ENCODE data around the gene GPHN.

GPHN gene

GRCh38 chr14:67158566-67158965 is 650.6 kb downstream of the GPHN start:
- FAIRE-seq (no peak), DNase-seq (ENCODE audit: insufficient read length, low spot score) (no peak)
- TF ChIP-seq TAF1 (IDR thresholded peaks at IDR 0.05; ENCODE audit: low read depth, low read length) (no peak), POLR2A (IDR thresholded peaks at IDR 0.05; ENCODE audit: low read depth, low read length) (no peak)

GRCh38 chr14:67162385-67162784 is 654.4 kb downstream of the GPHN start:
- TF ChIP-seq SPI1 (IDR thresholded peaks at IDR 0.05; ENCODE audit: low read depth, low read length) (no peak), TAF1 (IDR thresholded peaks at IDR 0.05; ENCODE audit: low read depth, low read length) (no peak), POLR2AphosphoS5 (IDR thresholded peaks at IDR 0.05; ENCODE audit: low read depth, low read length) (no peak), POLR2A (IDR thresholded peaks at IDR 0.05; ENCODE audit: low read depth, low read length) (no peak), PAX5 (IDR thresholded peaks at IDR 0.05; ENCODE audit: insufficient read depth, low read length, severe bottlenecking) (no peak), POU2F2 (IDR thresholded peaks at IDR 0.05; ENCODE audit: low read depth, low read length) (no peak)
- DNase-seq (ENCODE audit: insufficient read length, low spot score) (no peak), FAIRE-seq (no peak)

GRCh38 chr14:67166450-67166853 is 658.5 kb downstream of the GPHN start:
- DNase-seq (ENCODE audit: insufficient read length, low spot score) (no peak), FAIRE-seq (no peak)
- TF ChIP-seq TAF1 (IDR thresholded peaks at IDR 0.05; ENCODE audit: low read depth, low read length) (no peak), PAX5 (IDR thresholded peaks at IDR 0.05; ENCODE audit: insufficient read depth, low read length, severe bottlenecking) (no peak)

- no peak for FAIRE-seq
Observed at GRCh38 chr14:67167420-67168109, 659.6 kb downstream of the GPHN start.

GRCh38 chr14:67168110-67168441 is 660.1 kb downstream of the GPHN start:
- FAIRE-seq (no peak), DNase-seq (ENCODE audit: insufficient read length, low spot score) (no peak)
- TF ChIP-seq SPI1 (IDR thresholded peaks at IDR 0.05; ENCODE audit: low read depth, low read length) = no peak
- no peak for TF ChIP-seq POU2F2 (IDR thresholded peaks at IDR 0.05; ENCODE audit: low read depth, low read length)
- TF ChIP-seq POLR2AphosphoS5 (IDR thresholded peaks at IDR 0.05; ENCODE audit: low read depth, low read length) = no peak

More at GRCh38 chr14:67167420-67168109, 659.6 kb downstream of the GPHN start:
- TF ChIP-seq PAX5 (IDR thresholded peaks at IDR 0.05; ENCODE audit: insufficient read depth, low read length, severe bottlenecking) (no peak), TAF1 (IDR thresholded peaks at IDR 0.05; ENCODE audit: low read depth, low read length) (no peak), SPI1 (IDR thresholded peaks at IDR 0.05; ENCODE audit: low read depth, low read length) (no peak), POU2F2 (IDR thresholded peaks at IDR 0.05; ENCODE audit: low read depth, low read length) (no peak), POLR2AphosphoS5 (IDR thresholded peaks at IDR 0.05; ENCODE audit: low read depth, low read length) (no peak), POLR2A (IDR thresholded peaks at IDR 0.05; ENCODE audit: low read depth, low read length) (no peak)
- DNase-seq (ENCODE audit: insufficient read length, low spot score) = no peak

GRCh38 chr14:67170660-67171059 is 662.7 kb downstream of the GPHN start:
- DNase-seq (ENCODE audit: insufficient read length, low spot score) = no peak

GRCh38 chr14:67172056-67172455 is 664.1 kb downstream of the GPHN start:
- FAIRE-seq (no peak), DNase-seq (ENCODE audit: insufficient read length, low spot score) (no peak)
- TF ChIP-seq TAF1 (IDR thresholded peaks at IDR 0.05; ENCODE audit: low read depth, low read length) = no peak
- TF ChIP-seq POLR2AphosphoS5 (IDR thresholded peaks at IDR 0.05; ENCODE audit: low read depth, low read length) = no peak
- TF ChIP-seq SPI1 (IDR thresholded peaks at IDR 0.05; ENCODE audit: low read depth, low read length) = no peak

More at GRCh38 chr14:67170660-67171059, 662.7 kb downstream of the GPHN start:
- peak; percentile 57 for FAIRE-seq
- TF ChIP-seq POLR2AphosphoS5 (IDR thresholded peaks at IDR 0.05; ENCODE audit: low read depth, low read length) (no peak), POLR2A (IDR thresholded peaks at IDR 0.05; ENCODE audit: low read depth, low read length) (no peak), SPI1 (IDR thresholded peaks at IDR 0.05; ENCODE audit: low read depth, low read length) (no peak), TAF1 (IDR thresholded peaks at IDR 0.05; ENCODE audit: low read depth, low read length) (no peak), PAX5 (IDR thresholded peaks at IDR 0.05; ENCODE audit: insufficient read depth, low read length, severe bottlenecking) (no peak), POU2F2 (IDR thresholded peaks at IDR 0.05; ENCODE audit: low read depth, low read length) (no peak)

- FAIRE-seq (no peak), DNase-seq (ENCODE audit: insufficient read length, low spot score) (no peak)
- TF ChIP-seq PAX5 (IDR thresholded peaks at IDR 0.05; ENCODE audit: insufficient read depth, low read length, severe bottlenecking) = no peak
- TF ChIP-seq POLR2A (IDR thresholded peaks at IDR 0.05; ENCODE audit: low read depth, low read length) = no peak
- TF ChIP-seq POLR2AphosphoS5 (IDR thresholded peaks at IDR 0.05; ENCODE audit: low read depth, low read length) = no peak
- TF ChIP-seq SPI1 (IDR thresholded peaks at IDR 0.05; ENCODE audit: low read depth, low read length) = no peak
- TF ChIP-seq TAF1 (IDR thresholded peaks at IDR 0.05; ENCODE audit: low read depth, low read length) = no peak
- TF ChIP-seq POU2F2 (IDR thresholded peaks at IDR 0.05; ENCODE audit: low read depth, low read length) = no peak
Observed at GRCh38 chr14:67172520-67172919, 664.6 kb downstream of the GPHN start.

GRCh38 chr14:67173719-67174118 is 665.8 kb downstream of the GPHN start:
- FAIRE-seq = no peak
- DNase-seq (ENCODE audit: insufficient read length, low spot score) = no peak
- TF ChIP-seq SPI1 (IDR thresholded peaks at IDR 0.05; ENCODE audit: low read depth, low read length) = no peak
- no peak for TF ChIP-seq TAF1 (IDR thresholded peaks at IDR 0.05; ENCODE audit: low read depth, low read length)
- no peak for TF ChIP-seq POLR2A (IDR thresholded peaks at IDR 0.05; ENCODE audit: low read depth, low read length)

- no peak for TF ChIP-seq POLR2AphosphoS5 (IDR thresholded peaks at IDR 0.05; ENCODE audit: low read depth, low read length)
- no peak for TF ChIP-seq SPI1 (IDR thresholded peaks at IDR 0.05; ENCODE audit: low read depth, low read length)
- TF ChIP-seq PAX5 (IDR thresholded peaks at IDR 0.05; ENCODE audit: insufficient read depth, low read length, severe bottlenecking) = no peak
- TF ChIP-seq POLR2A (IDR thresholded peaks at IDR 0.05; ENCODE audit: low read depth, low read length) = no peak
- no peak for TF ChIP-seq TAF1 (IDR thresholded peaks at IDR 0.05; ENCODE audit: low read depth, low read length)
- TF ChIP-seq POU2F2 (IDR thresholded peaks at IDR 0.05; ENCODE audit: low read depth, low read length) = no peak
- DNase-seq (ENCODE audit: insufficient read length, low spot score) = no peak
- FAIRE-seq = no peak
Observed at GRCh38 chr14:67186172-67186768, 678.3 kb downstream of the GPHN start.
